HG02678 (cell line): ENCODE data around the gene MYO15B.
"Not testable (repeated sequence)": the region's sequence is repeated elsewhere in the genome, so short reads cannot be mapped to it uniquely, and the experiment has no call there.

Source experiments
- ATAC-seq: cut with Tn5 transposase; IDR thresholded peaks from one replicate; pipeline ENCODE4 v1.9.1; 2021; ENCODE audit warnings: mild to moderate bottlenecking, moderate library complexity; ENCODE audit not compliant: unreplicated experiment

The MYO15B gene

DNA sequence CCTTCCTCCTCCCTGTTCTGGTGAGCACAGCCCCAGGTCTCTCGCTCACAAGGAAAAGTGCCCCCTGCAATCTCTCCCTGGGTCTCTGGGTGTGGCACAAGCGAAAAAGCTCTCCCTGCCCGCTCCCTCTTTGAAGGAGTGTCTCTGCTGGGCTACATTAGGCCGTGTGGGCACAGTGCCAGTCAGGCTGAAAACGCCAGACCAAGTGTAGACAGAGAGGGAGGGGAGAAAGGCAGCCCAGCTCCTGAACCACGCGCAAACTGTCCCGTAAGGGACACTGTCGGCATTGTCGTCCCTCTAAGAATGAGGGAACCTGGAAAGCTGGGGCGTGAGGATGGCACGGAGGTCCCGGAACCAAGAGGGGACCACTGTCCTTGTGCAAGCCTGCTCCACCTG lies 49.5 kb downstream of the MYO15B start:
- ATAC-seq, result no peak

DNA sequence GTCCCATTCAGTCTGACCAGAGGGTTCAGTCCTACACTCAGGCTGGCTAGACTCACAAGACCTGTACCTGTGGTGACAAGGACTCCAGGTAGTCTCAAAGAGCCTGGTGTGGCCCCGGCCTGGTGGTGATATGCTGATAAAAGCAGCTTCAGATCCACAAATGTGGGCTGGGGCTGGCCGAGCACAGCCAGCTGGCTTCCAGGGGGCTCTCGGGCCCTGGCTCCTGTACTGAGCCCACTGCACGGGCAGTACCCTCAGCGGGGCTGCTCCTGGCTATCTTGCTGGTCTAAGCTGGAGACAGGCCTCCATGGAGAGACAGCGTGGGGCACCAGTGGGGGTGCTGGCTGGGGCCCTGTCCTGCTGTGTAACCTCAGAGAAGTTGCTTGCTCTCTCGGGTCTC lies 50.0 kb downstream of the MYO15B start:
- ATAC-seq, result no peak

DNA sequence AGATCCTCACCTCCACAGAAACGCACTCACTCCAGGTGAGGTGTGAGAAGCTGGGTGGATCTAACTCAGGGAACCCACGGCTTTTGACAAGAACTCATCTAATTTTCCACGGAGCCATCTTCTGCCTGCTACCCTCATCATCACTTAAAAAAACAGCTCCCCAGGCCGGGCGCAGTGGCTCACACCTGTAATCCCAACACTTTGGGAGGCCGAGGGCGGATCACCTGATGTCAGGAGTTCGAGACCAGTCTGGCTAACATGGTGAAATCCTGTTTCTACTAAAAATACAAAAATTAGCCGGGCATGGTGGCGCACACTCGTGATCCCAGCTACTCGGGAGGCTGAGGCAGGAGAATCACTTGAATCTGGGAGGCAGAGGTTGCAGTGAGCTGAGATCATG lies 50.4 kb downstream of the MYO15B start:
- ATAC-seq, result not testable (repeated sequence)

DNA sequence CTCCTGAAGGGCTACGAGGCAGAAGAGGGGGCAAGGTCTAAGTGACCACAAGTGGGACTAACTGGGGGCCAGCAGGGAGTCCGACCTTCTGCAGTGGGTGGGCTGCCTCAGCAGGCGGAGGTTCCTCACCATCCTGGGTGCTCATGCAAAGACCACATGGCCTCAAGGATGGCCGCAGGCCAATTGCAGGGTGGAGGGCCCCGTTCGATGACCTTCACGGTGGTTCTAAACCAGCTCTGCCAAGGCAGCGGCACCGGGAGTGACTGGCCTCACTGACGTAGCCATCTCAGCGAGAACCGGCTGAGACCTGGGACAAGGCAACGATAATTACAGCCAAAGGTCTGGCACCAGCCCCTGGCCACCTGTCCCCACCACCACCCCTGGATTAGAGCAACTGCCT lies 51.3 kb downstream of the MYO15B start:
- no peak for ATAC-seq

DNA sequence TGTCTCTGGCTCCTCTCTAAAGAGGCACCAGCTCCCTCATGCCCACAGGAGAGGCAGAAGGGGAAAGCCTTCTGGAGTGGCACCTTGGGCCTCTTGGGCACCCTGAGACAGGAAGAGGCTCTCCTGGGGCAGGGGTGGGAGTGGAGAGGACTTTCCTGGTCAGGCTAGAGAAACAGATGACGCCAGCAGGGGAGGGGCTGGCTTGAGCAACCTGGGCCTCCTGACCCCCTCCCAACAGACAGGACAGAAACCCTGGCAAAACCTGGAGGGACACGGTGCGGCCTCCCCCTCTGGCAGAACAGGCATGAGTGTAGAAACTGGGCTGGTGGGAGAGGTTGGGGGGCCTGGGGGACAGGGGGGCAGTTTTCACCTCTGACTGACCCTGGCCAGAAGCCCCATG lies 51.7 kb downstream of the MYO15B start:
- no peak for ATAC-seq

DNA sequence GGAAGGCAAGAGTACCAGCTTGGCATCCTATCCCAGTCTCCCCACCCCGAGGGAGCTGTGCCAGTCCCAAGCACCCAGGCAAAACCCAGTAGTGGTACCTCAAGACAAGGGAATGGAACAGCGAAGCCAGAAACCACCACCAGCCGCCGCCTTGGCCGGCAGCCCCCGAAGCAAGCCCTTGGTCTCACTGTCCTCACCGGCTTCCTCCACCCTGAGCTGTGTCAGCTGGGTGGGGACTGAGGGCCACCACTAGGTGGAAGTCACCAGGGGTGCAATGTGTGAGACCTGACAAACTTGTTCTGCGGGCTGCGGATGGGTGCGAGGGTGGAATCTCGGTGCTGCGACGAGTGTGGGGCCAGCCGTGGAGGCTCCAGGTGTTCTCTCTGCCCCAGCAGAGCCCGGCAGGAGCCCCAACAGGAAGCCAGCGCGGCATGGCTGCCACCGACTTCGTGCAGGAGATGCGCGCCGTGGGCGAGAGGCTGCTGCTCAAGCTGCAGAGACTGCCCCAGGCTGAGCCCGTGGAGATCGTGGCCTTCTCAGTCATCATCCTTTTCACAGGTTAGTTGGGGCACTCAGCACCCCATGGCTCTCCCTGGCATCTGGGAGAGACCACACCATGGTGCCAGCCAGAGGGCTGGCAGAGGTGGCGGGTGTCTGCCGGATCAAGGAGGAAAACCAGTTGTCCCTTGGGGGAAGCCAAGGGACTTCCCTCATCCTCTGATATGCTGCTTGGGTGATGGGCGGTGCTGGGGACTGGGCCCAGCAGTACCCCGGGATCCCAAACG lies 52.4 kb downstream of the MYO15B start:
- no peak for ATAC-seq

DNA sequence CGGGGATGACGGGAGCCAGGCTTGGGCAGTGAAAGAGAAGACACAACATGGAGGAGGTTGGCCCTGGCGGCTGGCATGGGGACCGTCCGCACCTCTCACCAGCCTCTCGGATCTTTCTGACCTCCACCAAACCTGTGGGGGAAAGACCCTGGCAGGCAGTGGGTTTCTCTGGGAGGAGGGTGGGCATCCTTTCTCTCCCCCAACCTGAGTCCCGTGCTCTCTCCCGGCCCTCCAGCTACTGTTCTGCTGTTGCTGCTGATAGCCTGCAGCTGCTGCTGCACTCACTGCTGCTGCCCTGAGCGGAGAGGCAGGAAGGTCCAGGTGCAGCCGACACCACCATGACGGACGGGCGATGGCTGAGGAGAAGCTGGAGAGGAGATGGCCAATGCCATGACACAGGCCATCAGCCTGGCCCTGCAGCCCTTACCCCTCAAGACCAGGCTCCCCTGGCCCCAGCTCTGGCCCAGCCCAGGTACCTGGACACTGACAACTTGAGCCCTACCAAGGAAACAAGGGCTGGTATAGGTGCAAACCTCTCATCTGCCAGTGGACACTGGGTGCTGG lies 53.0 kb downstream of the MYO15B start:
- no peak for ATAC-seq

DNA sequence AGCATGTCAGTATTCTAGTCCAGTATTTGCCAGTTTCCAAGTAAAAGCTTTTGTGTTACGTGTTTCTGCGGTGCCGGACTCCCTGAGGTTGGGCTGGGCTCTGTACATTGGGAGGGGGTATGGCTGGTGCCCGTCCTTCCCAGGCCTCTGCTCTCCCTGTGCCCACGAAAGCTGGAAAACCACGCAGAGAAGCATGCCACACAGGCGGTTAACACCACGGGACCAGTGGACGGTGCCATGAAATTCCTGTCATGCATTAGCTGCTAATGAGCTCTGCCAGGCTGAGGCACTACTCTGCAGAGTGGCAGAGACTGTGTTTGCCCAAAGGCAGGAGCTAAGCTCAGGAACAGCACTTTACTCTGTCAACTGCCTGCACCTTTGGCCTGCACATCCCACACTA lies 53.7 kb downstream of the MYO15B start:
- no peak for ATAC-seq

DNA sequence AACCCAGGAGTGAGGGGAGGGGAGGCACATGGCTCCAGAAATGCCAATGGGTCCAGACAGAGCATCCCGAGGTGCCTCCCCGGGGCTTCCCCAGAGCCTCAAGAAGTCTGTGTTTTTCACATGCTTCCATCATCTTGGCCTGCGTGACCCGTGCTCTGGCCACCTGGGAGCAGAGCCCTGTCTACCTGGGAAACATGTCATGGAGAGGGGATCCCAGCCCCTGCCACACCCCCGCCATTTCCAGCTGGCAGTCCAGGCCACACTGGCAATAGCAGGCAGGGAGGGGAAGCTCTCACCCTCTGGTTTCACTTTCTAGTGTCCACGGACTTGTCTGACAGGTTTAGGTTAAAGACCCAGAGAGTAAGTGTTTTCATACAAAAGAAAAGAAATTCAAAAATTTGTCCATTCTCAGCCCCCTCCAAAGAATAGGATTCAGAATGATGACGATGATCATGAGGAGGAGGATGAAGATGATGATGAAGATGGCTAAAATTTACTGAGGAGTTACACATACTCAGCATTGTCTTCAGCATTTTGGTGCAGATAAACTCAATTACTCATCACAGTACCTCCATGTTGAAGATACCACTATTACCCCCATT lies 54.7 kb downstream of the MYO15B start:
- ATAC-seq, result no peak

DNA sequence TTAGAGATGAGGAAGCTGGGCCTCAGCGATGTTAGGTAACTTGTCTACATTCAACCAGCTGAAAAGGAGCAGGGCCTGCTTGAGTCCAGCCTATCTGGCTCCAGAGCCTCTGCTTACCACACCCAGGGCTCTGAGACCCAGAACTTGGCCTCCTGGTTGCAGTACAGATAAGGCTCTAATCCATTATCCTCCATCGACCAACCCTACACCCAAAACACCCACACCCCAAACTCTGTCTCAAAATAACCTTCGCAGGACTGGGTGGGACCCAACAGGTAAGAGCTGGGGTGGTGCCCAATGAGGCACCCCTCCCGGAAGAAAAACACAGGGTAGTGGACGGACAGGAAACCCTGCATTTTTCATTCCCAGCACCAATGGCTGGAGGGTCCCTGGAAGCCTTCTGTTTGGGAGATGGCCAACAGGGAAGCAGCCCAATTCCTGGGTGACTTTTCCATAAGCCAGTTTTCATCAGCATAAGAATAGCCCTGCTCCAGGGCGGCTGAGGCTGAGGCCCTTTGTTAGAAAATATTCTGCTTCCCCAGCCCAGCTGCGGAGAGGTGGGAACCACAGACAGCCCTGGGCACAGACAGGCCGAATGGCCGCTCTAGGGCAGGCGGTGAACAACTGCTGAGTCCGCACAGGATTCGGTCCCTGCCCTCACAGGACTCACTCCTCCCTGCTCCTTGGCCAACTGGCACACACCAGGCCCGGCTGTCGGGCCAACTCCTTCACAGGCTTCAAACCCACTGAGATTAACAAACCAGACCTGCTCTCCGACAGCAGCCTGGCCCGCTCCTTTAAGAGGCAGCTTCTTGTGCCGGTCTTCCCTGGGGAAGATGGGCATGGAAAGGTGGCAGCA lies 55.4 kb downstream of the MYO15B start:
- ATAC-seq, result no peak

DNA sequence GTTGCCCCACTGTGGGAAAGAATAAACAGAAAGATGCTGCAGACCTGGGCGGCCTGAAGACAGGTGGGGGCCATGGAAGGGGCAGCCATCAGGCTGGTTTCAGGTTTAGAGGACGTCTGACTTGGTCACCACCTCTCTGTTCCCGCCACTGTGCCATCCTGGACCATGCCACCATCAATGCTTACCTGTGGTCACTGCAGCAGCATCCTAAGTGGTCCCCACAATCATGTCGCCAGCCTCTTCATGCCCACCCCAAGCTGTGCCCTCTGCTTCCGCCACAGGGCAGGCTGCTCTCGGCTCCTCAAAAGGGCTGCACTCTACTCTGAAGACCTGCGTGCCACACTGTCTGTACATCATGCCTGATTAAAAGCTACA lies 56.0 kb downstream of the MYO15B start:
- no peak for ATAC-seq

DNA sequence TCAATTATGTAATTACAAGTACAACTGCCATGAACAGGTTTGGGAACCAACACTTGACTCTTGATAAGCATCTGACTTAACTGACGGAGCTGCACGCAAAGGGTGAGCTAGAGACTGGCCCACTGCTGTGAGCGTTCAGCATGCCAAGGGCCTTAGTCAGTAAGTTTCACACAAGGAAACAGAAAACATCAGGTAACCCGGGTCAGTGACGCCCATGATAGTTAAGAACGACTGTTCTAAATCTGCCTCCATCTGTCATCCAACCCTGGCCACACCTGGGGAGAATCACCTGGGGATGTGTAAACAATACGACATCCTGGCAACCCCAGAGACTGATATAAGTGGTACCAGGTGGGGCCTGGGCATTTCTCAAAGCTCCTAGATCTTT lies 57.9 kb downstream of the MYO15B start:
- no peak for ATAC-seq

DNA sequence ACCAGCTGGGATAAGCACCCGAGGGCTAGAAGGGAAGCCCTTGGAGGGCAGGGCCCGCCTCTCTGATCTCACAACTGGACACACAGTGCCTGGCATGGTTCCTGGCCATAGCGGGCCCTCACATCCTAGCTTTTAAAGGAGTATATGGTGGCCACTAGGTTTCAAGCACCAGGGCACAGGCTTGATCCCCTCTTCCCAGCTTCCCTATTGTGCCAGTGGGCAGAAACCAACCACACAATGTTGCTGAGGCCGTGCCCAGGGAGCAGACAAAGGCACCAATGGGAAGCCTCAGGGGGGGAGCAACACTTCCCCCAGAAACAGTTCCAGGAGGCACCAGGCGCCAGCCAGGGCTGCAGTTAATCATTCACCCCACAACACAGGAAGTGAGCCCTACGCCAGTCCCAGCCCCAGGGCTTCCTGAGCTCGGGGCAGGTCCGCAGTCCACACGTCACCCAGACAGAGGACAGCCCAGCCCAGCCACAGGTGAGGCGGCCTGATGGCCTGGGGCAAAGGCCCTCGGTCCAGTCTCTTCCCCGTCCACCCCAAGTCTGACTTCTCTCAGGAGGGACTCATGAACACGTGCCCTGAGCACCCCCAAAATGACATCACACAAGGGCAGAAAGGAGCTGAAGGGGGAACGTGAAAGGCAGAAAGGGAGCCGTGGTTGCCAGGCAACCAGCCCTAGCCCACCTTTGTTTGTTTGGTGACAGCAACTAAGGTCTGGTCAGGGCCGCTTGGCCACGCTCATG lies 58.5 kb downstream of the MYO15B start:
- peak; percentile 95 for ATAC-seq

DNA sequence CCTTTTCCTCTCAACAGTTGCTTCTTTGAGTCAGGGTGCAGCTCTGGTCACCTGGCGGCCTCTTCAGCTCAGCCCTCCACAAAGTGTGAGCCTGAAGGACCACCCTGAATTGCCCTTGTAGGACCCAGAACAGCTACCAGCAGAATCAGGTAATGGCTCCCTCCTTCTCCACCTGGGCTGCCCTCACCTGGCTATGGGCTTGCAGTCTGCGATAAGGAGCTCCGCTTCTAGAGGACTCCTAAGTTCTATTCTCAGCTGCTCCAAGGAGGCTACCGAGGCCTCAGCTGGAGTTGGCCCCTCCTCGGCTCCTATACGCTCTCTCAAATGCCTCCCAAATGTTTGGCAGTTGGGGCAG lies 59.0 kb downstream of the MYO15B start:
- no peak for ATAC-seq

DNA sequence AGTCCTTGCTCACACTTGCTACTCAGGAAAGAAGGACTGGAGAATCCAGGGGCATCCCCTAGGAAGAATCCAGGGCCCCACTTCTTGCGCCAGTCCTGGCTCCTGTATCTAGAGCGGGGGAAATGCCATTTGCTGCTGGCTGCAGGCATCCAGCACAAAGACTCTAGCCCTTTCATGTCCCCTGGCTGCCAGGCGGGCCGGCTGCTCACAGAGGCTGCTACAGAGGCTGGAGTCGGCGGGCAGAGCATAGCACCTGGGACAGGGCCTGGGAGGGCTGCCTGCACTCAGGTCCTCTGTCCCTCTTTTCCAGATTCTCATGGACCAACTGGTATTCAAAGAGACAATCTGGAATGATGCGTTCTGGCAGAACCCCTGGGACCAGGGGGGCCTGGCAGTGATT lies 59.5 kb downstream of the MYO15B start:
- ATAC-seq, result no peak

DNA sequence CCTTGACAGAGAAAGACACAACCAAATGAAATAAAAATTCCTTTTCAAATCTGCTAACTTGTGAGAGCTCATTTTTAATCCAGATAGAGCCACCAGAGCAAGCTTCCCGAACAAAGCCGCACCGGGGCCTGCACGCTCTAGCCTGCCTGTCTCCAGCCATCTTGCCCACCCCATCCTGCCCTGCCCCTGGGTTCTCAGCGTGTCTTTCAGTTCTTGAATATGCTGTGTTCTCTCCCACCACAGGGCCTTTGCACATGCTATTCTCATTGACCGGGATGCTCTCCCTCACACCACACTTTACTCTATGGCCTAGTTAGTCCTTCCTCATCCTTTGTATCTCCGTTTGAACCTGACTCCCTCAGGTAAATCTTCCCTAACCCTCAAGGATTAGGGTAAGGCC lies 60.3 kb downstream of the MYO15B start:
- no peak for ATAC-seq

DNA sequence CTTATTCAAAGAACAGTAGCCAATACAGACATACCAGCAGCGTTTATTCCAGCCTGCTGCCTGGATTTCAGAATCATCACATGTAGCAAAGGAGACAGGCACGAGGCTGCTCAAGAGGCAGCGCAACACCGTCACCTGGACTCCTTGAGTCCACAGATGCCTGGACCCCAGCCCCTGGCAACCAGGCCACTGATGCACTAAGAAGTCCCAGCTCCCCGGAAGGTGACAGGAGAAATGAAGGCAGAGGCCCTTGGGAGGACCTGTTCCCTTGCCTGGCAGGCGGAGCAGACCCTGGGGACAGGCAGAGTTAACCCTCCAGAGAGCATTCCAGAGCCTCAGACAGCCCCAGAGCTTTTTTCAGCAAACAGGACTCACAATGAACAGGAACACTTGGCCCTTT lies 62.1 kb downstream of the MYO15B start:
- ATAC-seq, result no peak

DNA sequence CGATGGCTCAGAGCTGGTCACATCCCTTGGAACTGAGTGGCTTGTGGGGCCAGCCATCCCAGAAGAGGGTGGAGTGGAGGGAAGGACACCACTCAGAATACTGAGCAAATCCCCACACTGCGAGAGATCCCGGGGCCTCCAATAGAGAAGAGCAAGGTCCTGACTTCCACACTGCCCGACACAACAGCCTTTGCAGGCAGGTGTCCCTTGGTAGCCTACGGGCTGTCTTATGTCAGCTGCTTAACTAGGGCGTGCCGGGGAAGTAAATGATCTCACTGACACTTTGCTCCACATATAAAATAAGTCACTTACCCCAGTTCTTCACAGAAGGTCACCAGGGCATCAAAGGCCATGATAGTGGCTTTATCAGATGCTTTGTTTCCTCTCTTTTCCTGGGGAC lies 63.3 kb downstream of the MYO15B start:
- ATAC-seq, result no peak

DNA sequence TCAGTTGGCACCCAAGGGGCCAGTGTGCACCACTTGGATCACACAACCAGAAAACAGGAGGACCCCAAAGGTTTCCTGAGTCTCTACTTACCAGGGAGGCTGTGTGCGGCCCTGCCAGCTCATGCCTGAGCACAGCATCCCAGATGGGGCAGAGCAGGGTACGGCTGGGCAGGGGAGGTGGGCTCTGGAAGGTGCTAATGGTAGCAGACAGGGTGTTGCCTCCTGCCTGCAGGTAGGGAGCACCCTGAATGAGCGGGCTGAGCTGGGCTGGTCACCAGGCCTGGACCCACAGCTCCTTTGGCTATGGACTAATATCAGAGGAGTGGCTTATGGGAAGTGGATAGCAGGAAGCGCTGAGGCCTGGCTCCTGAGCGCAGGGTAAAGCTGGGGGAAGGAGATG lies 64.7 kb downstream of the MYO15B start:
- no peak for ATAC-seq

DNA sequence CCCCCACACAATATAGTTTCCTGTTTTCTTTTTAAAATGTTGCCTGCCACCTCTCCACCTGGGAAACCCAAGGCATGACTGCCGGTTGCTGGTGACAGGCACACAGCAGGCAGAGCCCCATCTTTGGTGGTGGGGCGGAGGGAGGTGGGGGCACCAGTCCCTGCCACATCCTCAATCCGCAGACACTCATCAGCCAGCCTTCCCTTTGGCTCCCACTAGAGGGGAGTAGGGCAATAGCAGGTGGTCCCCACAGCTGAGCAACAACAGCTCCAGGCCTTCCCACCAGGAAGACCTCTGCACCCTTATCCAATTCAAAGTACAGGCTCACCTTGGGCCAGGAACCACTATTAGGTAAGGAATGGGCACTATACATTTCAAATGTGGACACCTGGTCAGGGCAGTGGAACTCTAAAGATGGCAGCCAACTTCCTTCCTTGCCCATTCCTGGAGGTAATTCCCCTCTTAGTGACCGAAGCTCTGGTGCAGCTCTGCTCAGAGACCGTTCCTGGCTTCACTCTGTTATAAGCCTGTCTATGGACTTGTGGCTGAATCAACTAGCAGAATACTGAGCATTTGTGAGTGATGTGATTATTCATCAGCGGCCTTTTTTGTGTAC lies 65.4 kb downstream of the MYO15B start:
- ATAC-seq, result no peak

DNA sequence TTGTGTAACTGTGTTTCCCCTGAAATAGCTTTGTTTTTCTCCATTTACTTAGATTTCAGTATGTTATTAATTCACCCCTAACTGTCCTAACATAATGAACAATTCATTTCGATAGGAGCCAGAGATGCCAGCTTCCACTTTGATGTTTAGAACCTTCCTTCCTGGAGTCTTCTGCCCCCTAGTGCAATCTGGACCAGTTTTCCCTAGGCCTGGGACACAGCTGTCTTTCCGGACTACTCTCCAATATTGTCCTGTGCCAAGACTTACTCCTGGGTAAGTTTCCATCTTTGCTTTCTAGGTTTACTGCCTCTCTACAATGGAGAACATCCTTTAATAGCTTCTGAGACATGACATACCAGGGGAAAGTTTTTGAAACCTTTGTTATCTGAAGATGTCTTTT lies 66.6 kb downstream of the MYO15B start:
- no peak for ATAC-seq
